ENCODE measurements around the gene ASS1. TPM values are rescaled to one million over a fixed set of nuclear protein-coding genes. Genes with fewer than 3 reads are reported as not detected.

The ASS1 gene
- total RNA-seq, 1 donor from 2014 or later: 71.3 TPM

- no peak for DNase-seq
- H3K9me3 ChIP-seq (replicated peaks): no peaks in the 10 kb centered on the region
- TF ChIP-seq, protein P1, sequence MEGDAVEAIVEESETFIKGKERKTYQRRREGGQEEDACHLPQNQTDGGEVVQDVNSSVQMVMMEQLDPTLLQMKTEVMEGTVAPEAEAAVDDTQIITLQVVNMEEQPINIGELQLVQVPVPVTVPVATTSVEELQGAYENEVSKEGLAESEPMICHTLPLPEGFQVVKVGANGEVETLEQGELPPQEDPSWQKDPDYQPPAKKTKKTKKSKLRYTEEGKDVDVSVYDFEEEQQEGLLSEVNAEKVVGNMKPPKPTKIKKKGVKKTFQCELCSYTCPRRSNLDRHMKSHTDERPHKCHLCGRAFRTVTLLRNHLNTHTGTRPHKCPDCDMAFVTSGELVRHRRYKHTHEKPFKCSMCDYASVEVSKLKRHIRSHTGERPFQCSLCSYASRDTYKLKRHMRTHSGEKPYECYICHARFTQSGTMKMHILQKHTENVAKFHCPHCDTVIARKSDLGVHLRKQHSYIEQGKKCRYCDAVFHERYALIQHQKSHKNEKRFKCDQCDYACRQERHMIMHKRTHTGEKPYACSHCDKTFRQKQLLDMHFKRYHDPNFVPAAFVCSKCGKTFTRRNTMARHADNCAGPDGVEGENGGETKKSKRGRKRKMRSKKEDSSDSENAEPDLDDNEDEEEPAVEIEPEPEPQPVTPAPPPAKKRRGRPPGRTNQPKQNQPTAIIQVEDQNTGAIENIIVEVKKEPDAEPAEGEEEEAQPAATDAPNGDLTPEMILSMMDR (IDR thresholded peaks at IDR 0.05; ENCODE audit: borderline replicate concordance): no peak
- no peak overlapping the region for H3K4me3 ChIP-seq
- H3K27me3 ChIP-seq (ENCODE audit: low read depth): peaks cover 74% of the 10 kb centered on the region
- H3K4me1 ChIP-seq: peaks cover 7% of the 10 kb centered on the region
- H3K36me3 ChIP-seq: no peaks in the 10 kb centered on the region
- no peak overlapping the region for H3K27ac ChIP-seq (replicated peaks)
- intact Hi-C loops (cut with micrococcal nuclease): loop anchor here (5.0 kb wide), 1 partner anchor 106 kb away; no protein-coding TSS in a partner anchor
Measured at GRCh38 chr9:130541533-130541932, 96.8 kb downstream of the ASS1 start.

DNA sequence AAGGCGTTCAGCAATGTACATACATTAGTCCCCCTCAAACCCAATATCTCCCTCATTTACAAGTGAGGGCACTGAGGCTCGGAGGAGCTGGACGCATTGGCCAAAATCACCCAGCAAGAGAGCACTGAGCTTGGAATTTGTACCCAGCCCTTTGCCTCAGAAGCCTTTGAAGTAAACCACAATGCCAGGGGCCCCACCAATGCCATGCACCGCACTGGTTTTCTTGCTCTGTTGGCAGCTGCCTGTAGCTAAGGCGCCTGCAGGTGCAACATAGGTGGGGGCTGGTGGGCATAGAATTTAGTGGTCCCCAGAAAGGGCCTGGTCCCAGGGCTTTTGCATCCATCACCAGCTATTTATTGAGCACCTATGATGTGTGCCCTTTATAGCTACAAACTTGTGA is 97.3 kb downstream of the ASS1 start:
- no peak overlapping the region for H3K4me3 ChIP-seq
- no peaks in the 10 kb centered on the region for H3K9me3 ChIP-seq (replicated peaks)
- no peak for DNase-seq

GRCh38 chr9:130542457-130543228 is 97.9 kb downstream of the ASS1 start:
- no peak for DNase-seq
- H3K27ac ChIP-seq (replicated peaks): no peak overlapping the region
- H3K27me3 ChIP-seq (ENCODE audit: low read depth): peaks cover 63% of the 10 kb centered on the region
- intact Hi-C loops (cut with micrococcal nuclease): loop anchor here (5.0 kb wide), 1 partner anchor 105 kb away; no protein-coding TSS in a partner anchor
- H3K4me3 ChIP-seq: no peak overlapping the region
- H3K4me1 ChIP-seq: peaks cover under 1% of the 10 kb centered on the region
- TF ChIP-seq, protein P1 (IDR thresholded peaks at IDR 0.05; ENCODE audit: borderline replicate concordance): no peak
- no peaks in the 10 kb centered on the region for H3K36me3 ChIP-seq
- no peaks in the 10 kb centered on the region for H3K9me3 ChIP-seq (replicated peaks)

More for the DNA sequence above, 97.3 kb downstream of the ASS1 start:
- no peaks in the 10 kb centered on the region for H3K36me3 ChIP-seq
- intact Hi-C loops (cut with micrococcal nuclease): loop anchor here (5.0 kb wide), 1 partner anchor 105 kb away; no protein-coding TSS in a partner anchor
- H3K27ac ChIP-seq (replicated peaks): no peak overlapping the region
- peaks cover 6% of the 10 kb centered on the region for H3K4me1 ChIP-seq
- TF ChIP-seq, protein P1 (IDR thresholded peaks at IDR 0.05; ENCODE audit: borderline replicate concordance): no peak
- H3K27me3 ChIP-seq (ENCODE audit: low read depth): peaks cover 69% of the 10 kb centered on the region

DNA sequence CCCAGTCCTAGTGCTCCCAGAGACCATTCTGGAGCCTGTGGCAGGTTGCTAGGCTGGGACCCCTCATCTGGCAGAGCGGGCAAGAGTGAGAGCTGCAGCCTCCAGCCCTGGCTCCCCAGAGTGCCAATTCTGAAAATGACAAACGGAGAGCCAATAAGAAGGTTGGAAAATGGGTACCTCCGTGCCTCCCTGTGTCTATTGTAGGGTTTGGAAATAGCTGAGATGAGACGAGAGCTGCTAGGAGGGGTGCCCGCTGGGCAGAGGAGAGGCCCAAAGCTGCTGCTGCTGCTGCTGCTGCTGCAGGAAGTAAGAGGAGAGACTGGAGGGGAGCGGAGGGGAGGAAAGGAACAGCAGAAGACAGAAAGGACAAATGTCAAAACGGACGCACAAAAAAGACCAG is 98.6 kb downstream of the ASS1 start:
- DNase-seq: no peak
- intact Hi-C loops (cut with micrococcal nuclease): loop anchor here (5.0 kb wide), 1 partner anchor 104 kb away; no protein-coding TSS in a partner anchor
- TF ChIP-seq, protein P1 (IDR thresholded peaks at IDR 0.05; ENCODE audit: borderline replicate concordance): no peak
- Histone ChIP-seq H3K27me3 (ENCODE audit: low read depth) (peaks cover 58% of the 10 kb centered on the region), H3K9me3 (replicated peaks) (no peaks in the 10 kb centered on the region), H3K4me3 (no peak overlapping the region), H3K27ac (replicated peaks) (no peak overlapping the region), H3K4me1 (no peaks in the 10 kb centered on the region), H3K36me3 (no peaks in the 10 kb centered on the region)

GRCh38 chr9:130543859-130544258 is 99.1 kb downstream of the ASS1 start:
- H3K9me3 ChIP-seq (replicated peaks): no peaks in the 10 kb centered on the region
- peaks cover 53% of the 10 kb centered on the region for H3K27me3 ChIP-seq (ENCODE audit: low read depth)
- intact Hi-C loops (cut with micrococcal nuclease): loop anchor here (5.0 kb wide), 1 partner anchor 103 kb away; no protein-coding TSS in a partner anchor
- H3K27ac ChIP-seq (replicated peaks): no peak overlapping the region
- DNase-seq: no peak
- TF ChIP-seq, protein P1 (IDR thresholded peaks at IDR 0.05; ENCODE audit: borderline replicate concordance): no peak
- no peak overlapping the region for H3K4me3 ChIP-seq
- no peaks in the 10 kb centered on the region for H3K4me1 ChIP-seq
- no peaks in the 10 kb centered on the region for H3K36me3 ChIP-seq
